ENCODE results near the gene TMEM151B.

DNA sequence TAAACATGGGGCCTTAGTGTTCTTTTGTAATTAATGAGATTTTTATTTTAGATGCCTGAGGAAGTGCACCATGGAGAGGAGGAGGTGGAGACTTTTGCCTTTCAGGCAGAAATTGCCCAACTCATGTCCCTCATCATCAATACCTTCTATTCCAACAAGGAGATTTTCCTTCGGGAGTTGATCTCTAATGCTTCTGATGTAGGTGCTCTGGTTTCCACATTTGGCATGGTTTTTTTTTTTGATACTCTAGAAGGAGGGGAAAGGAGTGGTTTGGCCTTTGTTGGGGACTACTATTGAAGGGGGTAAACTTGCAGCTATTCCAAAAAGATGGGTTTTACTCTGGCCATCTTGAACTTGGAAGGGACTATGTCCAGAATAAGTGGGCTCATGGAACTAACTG, 21.7 kb upstream of the TMEM151B start:
- TF ChIP-seq POLR2AphosphoS5 (IDR thresholded peaks at IDR 0.05; ENCODE audit: borderline replicate concordance, low read depth, low read length) (no peak), EZH2 (IDR thresholded peaks at IDR 0.05) (no peak)

Measured in SK-N-MC (cell line).